ENCODE data around the gene EYS.

Gene EYS

GRCh38 chr6:63672582-63673129 is 2034.4 kb downstream of the EYS start:
- no peaks in the 10 kb centered on the region for H3K27me3 Mint-ChIP-seq (ENCODE audit: low read depth)

GRCh38 chr6:63671098-63671754 is 2035.8 kb downstream of the EYS start:
- Mint-ChIP-seq H3K36me3 (ENCODE audit: low read depth) (peaks cover 40% of the 10 kb centered on the region), H3K9me3 (peaks cover 2% of the 10 kb centered on the region), H3K4me1 (no peaks in the 10 kb centered on the region), H3K27me3 (ENCODE audit: low read depth) (no peaks in the 10 kb centered on the region), H3K27ac (no peak overlapping the region), H3K4me3 (no peak overlapping the region)
- TF ChIP-seq, protein P1, sequence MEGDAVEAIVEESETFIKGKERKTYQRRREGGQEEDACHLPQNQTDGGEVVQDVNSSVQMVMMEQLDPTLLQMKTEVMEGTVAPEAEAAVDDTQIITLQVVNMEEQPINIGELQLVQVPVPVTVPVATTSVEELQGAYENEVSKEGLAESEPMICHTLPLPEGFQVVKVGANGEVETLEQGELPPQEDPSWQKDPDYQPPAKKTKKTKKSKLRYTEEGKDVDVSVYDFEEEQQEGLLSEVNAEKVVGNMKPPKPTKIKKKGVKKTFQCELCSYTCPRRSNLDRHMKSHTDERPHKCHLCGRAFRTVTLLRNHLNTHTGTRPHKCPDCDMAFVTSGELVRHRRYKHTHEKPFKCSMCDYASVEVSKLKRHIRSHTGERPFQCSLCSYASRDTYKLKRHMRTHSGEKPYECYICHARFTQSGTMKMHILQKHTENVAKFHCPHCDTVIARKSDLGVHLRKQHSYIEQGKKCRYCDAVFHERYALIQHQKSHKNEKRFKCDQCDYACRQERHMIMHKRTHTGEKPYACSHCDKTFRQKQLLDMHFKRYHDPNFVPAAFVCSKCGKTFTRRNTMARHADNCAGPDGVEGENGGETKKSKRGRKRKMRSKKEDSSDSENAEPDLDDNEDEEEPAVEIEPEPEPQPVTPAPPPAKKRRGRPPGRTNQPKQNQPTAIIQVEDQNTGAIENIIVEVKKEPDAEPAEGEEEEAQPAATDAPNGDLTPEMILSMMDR (IDR thresholded peaks at IDR 0.05; ENCODE audit: unreplicated experiment in 3 of 3): no peak

More at GRCh38 chr6:63672582-63673129, 2034.4 kb downstream of the EYS start:
- Mint-ChIP-seq H3K9me3 (peaks cover 2% of the 10 kb centered on the region), H3K27ac (no peak overlapping the region), H3K4me1 (no peaks in the 10 kb centered on the region), H3K4me3 (no peak overlapping the region), H3K36me3 (ENCODE audit: low read depth) (peaks cover 37% of the 10 kb centered on the region)
- TF ChIP-seq, protein P1 (IDR thresholded peaks at IDR 0.05; ENCODE audit: unreplicated experiment in 3 of 3): no peak

All from nephron (organoid).